ENCODE measurements around the gene CC2D1A.

GRCh38 chr19:13935765-13936510 lies 29.9 kb downstream of the CC2D1A start:
- TF ChIP-seq CTCF (IDR thresholded peaks at IDR 0.05; ENCODE audit: insufficient read depth, low read depth, low read length), result no peak
- TF ChIP-seq EZH2 (IDR thresholded peaks at IDR 0.05; ENCODE audit: insufficient read depth, low read length), result no peak

Data from astrocyte (in vitro differentiated cells and primary cell).